ENCODE results near the gene WASHC2A.
"Not testable (repeated sequence)": the region's sequence is repeated elsewhere in the genome, so short reads cannot be mapped to it uniquely, and the experiment has no call there.

WASHC2A gene

DNA sequence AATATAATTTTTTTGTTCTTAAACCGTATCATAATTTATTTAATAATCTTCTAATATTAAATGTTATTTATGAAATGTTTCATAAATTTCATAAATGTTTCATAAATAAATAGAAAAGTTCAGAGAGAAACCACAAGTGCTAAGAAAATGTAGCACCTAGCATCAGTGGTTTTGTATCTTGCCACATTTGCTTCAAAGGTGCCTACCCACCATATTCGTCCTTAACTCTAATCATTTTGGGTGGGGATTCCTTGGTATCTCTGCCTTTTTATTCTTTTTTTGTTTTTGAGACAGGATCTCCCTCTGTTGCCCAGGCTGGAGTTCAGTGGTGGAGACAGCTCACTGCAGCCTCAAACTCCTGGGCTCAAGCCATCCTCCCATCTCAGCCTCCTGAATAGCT is 7.4 kb downstream of the WASHC2A start:
- DNase-seq: not testable (repeated sequence)

DNA sequence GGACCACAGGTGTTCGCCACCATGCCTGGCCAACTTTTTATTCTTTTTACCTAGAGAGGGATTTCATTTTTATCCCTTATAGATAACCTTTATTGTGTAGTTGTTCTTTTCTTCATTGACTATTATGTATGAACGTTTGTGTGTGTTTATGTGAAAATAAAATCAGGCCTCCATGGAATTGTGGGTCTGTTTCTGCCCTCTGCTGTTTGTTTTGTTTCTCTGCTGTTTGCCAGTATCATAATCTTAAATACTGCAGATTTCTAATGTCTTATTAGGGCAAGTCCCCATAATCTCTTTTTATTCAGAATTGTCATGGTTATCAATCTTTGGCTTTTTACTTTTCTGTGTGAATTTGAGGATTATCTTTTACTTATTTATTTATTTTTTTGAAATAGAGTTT is 7.8 kb downstream of the WASHC2A start:
- not testable (repeated sequence) for DNase-seq

DNA sequence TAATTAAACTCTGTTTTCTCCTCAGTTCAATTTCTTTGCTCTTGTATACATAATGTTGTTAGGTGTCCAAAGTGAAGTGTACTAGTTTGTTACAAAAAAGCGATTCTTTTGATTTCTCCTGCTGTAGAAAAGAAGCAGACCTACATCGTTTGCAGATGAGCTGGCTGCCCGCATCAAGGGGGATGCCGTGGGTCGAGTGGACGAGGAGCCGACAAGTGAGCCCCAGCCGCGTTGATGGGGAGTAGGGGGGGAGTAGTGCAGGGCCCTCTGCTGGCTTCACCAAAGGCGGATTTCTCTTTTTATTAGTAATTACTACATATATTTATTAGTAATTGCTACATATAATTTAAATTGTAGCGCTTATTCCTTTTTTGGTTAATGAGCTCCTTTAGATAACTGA is 23.6 kb downstream of the WASHC2A start:
- DNase-seq: not testable (repeated sequence)

DNA sequence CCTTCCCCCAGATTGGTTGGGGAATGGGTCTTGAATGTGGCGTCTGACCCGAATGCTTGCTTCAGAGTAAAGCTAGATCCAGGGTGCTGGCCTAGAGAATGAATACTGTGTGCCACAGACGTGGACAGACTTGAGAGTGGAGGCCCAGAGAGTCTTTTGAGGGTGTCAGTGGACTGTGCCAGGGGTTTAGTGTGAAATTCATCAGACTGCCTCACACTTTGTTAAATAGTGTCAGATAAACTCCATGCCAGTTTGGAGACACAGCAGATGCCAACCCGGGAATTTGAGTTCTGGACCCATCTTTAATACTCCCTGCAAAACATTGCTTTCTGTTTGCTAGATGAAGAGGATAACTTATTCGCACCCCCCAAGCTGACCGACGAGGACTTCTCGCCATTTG is 25.2 kb downstream of the WASHC2A start:
- DNase-seq: not testable (repeated sequence)

DNA sequence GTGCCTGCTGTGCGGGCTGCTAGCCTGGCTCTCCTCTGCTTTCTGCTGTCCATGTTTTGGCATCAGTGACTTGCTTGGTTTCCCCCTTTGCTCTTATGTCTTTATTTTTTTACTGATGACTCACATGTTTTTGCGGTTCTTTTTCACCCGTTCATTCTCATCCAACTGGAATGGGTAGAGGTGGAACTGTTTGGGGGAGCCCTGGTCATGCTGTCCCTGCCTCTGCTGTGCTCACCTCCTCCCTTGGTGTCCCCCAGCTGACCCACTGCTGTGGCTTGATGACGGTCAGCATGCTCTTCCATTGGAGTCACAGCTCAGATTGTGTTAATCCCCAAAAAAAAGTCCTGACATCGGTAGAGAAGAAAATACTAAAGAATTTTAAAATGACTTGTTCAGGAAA is 26.9 kb downstream of the WASHC2A start:
- not testable (repeated sequence) for DNase-seq

DNA sequence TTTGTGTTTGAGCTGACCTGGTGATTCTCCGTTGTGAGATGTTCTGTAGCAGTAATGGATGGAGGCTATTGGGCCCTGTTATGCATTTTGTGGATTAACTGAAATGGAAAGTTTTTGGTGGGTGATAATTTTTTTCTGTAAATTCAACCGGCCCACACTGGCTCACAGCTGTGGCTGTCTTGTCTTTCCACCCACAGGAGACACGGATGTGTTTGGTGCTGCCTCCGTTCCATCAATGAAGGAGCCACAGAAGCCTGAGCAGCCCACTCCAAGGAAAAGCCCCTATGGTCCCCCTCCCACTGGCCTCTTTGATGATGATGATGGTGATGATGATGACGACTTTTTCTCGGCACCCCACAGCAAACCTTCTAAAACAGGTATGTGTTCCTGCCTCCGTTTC is 27.6 kb downstream of the WASHC2A start:
- DNase-seq: not testable (repeated sequence)

DNA sequence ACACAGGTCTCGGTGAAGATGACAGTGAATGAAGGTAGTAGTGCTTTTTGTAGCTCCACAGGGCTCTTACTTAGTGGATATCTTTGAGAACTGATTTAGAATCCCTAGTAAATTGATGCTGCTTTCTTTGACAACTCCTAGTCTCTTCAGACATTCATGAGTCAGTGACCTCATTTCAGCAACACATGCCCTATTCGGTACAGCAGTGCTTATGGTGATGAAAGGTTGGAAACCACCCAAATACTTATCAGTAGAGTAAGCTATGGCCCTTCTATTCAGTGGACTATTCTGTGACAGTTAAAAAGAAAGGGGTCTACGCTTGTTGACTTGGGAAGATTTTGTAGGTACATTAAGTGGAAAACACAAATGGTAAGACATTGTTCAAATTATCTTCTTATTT is 29.0 kb downstream of the WASHC2A start:
- DNase-seq: not testable (repeated sequence)

DNA sequence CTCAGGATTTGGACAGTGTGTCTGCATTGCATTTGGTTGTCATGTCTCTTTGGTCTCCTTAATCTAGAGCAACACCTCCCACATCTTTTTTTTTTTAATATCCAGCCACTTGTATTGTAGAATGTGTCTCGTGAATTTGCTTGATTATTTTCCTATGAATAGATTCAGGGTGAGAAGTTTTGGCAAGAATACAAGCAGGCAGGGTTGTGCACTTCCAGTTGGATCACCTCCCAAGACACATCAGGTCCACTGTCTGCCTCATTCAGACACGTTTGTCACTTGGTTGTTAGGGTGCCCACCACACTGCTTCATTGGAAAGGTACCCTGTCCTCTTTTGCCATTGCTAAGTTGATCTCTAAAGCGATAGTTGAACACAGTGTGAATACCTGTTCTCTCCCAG is 30.9 kb downstream of the WASHC2A start:
- not testable (repeated sequence) for DNase-seq

DNA sequence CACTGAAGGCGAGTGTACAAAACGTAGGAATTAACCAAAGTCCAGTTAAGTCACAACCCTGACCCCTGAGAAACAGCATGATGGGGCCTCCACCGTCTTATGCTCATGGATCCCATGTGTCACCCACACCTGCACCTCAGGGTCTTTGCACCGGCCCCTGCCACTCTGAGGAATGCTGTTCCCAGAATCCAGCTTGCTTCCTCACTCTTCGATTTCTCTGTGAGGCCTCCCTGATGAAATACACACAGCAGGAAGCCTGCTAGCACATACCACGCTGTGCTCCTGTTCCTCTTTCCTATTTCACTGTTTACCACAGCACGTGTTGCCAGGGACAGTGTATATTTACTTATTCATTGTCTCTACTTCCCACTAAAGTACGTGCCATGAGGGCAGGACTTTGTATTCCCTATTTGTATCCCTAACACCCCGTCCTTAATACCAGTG is 33.4 kb downstream of the WASHC2A start:
- not testable (repeated sequence) for DNase-seq

DNA sequence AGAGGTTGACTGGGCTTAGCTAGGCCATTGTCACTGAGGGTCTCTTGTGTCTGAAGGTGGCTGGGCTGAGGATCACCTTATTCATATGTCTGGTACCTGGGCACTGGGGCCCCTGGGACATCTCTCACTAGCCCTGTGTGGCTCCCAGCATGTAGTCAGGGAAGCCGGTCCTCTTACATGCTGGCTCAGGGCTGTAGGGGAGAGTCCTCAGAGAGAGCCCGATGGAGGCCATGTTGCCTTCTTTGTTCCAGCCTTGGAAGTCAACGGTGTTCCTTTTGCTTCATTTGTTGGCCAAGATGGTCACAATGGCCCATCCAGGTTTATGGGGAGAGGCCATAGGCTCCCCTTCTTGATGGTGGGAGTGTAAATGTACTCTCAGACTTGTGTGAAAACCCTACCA is 34.0 kb downstream of the WASHC2A start:
- DNase-seq: not testable (repeated sequence)

DNA sequence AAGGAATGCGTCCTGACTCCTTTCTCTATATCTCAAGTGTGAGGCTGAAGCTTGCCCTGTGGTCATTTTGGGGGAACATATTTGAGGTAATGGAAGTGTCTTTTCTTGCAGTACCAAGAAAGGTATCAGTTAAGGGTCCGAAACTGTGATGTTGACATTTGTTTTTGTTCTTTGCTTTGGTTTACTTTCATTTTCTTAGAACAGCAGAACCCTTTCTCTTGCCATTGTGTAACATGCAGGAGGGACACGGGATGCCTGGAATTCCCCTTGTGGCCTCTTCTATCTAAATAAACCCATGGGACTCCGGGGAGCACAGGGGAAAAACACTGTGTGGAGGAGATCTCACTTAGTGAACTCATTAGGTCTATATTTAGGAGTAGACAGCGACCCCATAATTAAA is 34.5 kb downstream of the WASHC2A start:
- DNase-seq: not testable (repeated sequence)

DNA sequence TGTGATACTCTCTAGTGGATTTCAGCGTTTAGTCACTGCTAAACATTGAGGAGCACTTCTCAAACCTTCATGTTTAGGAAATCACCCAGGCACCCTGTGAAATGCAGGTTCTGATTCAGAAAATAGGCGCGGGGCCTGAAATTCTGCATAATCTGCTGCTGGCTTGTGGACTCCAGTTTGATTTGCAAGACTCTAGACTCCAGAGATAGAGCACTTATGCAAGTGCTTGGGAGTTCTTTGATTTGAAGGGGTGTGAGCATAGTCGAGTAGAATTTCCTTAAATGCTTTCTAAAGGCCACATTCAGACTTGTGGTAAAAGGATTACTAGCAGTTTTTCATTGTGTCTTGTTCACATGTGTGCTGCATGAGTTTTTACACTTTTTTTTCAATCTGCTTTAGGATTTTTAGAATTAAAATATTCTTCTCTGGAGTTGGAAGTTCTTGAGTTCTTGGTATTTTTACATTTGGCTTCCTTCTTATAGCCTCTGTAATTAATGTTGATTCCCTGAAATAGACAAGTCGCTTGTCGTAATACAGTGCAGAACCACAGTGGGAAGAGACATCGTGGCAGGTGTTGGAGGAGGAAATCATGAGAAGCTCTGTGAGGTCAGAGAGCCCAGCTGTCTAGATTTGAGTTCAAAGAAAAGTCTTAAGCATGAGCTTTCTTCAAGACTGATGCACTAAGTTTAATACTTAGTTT is 41.4 kb downstream of the WASHC2A start:
- not testable (repeated sequence) for DNase-seq

DNA sequence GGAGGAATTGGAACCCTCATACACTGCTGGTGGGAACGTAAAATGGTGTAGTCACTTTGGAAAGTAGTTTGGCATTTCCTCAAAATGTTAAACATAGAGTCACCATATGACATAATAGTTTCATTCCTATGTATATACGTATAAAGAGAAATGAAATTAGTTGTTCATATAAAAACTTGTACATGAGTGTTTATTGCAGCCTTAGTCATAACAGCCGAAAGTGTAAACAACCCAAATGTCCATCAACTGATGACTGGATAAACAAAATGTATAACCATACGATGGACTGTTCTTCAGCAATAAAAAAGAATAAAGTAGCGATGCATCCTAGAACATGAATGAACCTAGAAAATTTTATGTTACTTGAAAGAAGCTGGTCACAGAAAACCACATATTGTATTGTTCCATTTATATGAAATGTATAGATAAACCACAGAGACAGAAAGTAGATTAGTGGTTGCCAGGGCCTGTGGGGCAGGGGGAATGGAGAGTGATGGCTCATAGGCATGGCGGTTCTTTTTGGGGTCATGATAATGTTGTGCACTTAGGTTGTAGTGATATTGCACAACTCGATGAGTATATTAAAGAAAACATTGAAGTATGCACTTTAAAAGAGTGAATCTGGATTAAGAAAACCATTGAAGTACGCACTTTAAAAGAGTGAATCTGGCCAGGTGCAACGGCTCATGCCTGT is 44.8 kb downstream of the WASHC2A start:
- DNase-seq: not testable (repeated sequence)

DNA sequence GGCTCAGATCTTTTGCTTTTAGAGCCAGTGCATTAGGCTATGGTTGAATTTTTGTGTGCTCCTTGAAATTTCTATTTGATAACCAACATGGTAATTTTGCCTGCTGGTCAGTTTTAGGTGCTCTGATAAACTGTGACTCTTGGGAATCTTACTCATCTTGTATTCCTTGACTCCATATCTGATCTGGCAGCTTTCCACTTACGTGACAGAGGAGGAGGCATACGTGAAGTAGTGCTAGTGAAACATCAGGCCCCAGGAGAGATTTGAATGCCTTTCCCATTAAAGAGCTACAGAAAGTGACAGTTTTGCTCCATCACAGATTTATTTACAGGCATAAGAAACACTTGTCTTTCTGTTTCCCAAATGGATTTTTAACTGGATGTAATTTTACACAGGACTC is 59.0 kb downstream of the WASHC2A start:
- not testable (repeated sequence) for DNase-seq

DNA sequence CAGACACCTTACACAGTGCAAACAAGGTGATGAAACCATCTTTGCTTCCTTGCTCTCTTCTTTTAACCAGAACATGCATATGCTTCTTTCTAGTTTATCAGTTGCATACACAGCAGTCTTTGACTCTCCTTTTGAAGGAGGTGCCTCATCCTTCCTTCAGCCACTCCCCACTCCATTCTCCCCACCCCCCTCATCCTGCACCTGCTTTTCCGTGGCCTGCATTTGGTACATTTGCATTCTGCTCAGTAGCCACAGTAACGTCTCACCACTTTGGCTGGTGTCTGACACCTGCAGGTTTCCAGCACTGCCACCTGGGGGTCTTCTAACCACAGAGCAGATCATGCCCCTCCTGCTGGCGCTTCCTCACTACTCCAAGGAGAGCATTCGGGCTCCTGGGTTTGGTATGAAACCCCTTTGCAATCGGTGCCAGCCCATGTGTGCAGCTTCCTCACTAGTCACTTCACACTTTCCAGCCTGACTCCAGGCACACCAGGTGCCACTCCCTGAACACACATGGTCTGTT is 60.1 kb downstream of the WASHC2A start:
- DNase-seq: not testable (repeated sequence)

DNA sequence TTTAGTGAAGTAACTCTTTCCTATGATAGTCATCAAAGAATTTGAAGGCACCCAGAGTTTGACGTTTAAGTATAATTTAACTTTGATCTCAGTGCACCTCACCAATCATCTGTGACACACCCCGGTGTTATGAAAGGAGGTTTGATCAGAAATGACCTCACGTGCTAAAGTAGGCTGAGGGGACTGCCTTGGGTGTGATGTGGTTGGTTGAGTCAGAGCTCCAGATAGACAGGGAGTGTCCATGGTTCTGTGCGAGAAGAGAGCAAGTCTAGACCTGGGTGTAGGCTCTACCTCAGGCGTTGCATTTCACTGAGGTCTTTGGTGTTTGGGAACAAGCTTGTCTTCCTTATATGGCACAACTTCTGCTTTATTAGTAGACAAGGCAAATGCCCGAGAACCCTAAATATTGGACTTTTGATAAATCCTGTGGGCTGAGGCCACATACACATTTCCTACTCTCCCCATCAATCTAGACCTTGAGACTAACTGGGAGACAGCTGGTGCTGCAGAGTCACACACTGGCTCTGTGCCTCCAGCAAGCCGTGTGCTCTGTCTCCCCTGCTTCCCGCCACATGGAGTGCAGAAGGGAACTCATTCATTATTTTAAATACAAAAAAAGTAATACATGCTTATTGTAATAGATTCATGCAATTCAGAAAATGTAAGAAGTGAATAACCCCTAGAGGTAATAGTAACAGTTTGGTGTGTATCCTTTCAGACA is 63.7 kb downstream of the WASHC2A start:
- DNase-seq: not testable (repeated sequence)

DNA sequence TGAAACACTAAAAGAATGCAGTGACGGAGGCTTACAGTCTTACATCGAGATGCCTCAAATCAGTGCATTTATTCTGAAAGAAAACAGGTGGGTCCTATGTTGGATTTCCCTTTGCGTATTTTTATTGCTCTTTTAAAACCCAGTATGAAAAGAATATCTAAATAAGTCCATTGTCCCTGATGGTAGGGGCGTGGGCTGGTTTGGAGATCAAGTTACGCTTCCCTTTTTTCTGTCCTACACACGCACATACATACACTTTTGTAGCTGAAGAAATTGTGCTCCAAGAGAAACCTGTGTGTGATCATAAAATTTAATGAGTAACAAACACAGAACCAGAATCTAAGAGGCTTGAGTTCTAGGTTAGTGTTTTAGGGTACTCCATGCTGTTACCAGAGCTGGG is 64.6 kb downstream of the WASHC2A start:
- DNase-seq: not testable (repeated sequence)

DNA sequence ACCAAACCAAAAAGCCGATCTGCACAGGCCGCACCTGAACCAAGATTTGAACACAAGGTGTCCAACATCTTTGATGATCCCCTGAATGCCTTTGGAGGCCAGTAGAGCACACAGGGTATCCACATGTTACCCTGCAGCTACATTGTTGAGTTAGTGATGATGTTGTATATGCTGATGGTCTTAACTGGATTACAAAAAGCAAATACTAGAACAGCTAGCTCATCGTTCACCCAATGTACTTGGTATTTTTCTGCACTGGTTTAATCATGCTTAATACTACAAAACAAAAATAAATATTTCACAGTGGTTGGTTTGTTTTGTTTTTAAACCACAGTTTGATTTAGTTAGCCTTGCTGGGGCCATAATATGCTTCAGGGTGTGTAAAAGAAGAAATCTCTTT is 65.1 kb downstream of the WASHC2A start:
- not testable (repeated sequence) for DNase-seq

DNA sequence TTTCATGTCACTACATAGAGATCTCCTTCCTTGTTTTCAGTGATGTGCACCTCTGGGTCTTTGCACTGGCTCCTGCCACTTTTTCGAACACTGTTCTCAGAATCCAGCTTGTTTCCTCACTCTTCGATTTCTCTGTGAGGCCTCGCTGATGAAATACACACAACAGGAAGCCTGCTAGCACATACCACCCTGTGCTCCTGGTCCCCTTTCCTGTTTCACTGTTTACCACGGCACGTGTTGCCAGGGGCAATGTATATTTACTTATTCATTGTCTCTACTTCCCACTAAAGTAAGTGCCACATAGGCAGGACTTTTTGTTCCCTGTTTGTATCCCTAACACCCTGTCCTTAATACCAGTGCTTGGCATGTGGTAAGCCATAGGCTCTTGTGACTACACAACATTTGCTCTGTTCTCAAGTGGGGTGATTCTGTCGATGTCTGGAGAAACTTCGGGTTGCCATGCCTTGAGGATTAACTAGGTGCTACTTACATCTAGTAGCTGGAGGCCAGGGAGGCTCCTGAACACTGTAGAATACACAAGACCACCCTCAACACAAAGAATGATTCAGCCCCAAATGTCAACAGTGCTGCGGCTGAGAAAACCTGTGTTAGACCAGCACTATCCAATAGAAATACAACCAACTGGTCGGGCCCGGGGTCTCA is 75.9 kb downstream of the WASHC2A start:
- DNase-seq: not testable (repeated sequence)

DNA sequence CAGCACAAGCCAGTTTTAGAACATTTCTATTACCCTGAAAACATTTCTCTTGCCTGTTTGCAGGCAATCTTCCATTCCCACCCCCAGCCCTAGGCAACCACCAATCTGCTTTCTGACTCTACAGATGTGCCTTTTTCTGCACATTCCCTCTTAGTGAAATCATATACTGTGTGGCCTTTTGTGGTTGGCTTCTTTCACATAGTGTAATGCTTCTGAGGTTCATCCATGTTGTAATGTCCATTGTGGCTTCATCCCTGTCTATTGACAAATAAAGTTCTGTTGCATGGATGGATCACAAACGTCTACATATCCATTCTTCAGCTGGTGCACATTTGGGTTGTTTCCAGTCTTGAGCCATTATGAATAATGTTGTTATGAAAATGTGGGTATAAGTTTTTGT is 77.8 kb downstream of the WASHC2A start:
- DNase-seq: not testable (repeated sequence)

DNA sequence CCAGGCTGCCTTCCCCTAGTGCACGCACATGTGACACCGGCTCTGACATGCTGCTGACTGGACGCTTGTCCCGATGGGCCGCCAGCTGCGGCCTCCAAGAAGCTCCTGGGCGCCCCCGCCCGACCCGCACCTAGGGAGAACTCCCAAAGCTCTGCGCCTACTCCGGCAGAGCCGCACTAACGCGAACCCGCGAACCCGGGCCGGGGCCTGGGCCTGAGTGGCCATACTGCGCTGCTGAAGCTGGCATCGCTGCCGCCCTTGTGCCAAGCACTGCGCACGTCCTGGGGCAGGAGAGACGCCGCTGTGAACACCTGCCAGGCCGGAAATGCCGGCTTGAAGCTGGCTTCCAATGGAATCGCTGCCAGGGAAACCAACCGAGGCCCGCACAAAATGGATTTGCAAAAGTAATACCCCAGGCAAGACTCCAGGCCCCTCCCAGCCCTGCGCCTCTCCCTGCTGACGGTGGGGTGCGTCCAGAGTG is 85.1 kb downstream of the WASHC2A start:
- DNase-seq: no peak

DNA sequence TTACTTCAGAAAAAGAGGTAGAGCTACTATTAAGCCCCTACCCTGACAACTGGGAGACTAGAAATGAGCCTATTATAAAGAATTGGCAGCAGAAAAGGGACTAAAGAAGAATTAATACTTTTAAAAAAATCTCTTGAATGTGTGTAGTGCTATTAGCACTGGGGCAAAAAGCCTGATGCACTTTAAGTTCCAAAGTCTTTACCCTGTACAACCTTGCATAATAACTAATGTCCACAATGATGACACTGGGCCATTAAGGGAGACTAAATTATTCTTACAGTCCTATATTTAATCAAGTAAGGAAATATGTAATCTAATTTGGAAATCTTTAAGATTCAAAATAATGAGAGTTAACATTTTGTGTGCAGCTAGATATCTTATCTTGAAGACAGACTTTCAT is 90.1 kb downstream of the WASHC2A start:
- not testable (repeated sequence) for DNase-seq

DNA sequence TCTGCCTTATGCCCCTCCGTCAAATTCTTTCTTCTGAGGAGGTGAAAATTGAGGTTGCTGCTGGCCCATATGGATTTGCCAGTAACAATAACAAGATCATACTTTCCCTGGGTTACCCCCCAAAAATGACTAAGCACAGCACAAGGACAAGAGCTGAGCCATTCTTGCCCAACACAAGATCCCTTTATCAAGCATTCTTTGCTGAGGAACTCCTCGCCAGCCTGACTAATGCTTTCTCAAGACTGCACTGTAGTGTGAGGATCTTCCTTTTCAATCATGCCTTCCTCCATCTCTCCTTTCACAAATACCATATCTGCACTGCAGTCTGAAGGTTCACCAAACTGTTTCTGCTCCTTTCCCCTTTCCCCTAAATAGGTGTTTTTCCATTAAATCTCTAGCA is 92.1 kb downstream of the WASHC2A start:
- not testable (repeated sequence) for DNase-seq

Measured in SIG-M5 (cell line).